GM18868 (cell line): ENCODE data around the gene PRKACA.

ENCODE experiments used
- ATAC-seq: cut with Tn5 transposase; IDR thresholded peaks from one replicate; pipeline ENCODE4 v1.9.1; 2021; ENCODE audit warnings: mild to moderate bottlenecking, moderate library complexity; ENCODE audit not compliant: unreplicated experiment

Gene PRKACA

DNA sequence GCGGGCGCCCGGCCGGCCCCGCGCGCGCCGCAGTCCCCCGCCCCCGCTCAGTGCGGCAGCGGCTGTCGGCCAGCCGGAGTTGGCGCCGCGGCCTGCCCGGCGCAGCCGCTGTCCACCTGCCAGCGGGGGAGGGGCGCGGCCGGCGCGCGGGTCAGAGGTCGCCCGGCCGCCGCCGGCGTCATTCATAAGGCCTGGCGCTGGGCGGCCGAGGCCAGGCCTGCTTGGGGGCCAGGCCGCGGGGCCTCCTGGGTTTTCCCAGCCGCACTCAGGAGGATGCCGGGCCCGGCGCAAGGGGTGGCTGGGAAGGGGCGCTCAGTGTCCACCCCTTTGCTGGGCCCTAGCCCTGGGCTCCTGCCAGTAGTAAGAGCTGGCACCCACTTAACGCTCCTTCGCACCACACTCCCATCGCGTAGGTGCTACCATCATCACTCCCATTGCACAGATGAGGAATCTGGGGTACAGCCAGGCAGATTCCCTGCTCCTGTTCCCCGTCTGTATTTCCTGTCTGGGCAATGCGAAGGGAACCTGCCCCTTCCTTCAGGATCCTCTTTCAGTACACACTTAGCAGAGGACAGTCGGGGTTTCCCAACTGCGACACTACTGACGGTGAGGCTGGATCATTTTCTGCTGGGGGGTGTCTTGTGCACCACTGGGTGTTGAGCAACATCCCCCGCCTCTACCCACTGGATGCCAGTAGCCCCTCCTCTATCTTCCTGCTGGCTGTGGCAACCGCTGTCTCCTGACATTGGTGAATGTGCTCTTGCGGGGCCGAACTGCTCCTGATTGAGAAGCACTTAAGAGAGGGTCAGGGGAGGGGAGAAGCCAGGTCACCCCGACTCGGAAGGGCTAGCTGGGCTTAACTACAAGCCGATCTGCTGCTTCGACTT is 846 bp upstream of the PRKACA start:
- no peak for ATAC-seq

DNA sequence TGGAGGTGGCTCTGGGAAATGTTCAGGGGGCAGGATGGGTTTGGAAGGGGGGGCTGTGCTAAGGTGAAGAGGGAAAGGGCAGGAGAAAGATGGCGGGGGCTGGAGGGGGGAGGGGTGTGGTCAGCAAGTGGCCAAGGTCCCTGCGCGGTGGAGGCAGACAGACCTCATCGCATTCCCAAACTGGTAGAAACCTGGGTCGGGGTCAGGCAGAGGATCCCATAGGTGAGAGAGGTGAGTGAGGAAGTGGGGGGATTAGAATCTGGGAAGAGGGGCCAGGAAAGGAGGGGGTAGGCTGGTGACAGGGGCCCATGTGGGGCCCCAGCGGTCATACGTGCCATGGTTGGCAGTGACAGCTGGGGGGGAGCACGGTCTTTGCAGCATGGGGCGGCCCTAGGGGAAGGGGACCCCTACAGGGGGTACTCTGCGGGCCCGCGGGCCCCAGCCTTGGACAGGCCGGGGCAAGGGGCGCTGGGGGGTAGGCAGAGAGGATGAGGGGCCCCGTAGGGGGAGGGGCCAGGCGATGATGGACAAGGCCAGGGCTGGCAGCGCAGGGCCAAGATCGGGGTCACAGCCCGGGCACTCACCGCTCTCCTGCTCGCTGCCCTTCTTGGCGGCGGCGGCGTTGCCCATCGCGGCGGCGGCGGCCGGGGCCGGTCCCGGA is 514 bp downstream of the PRKACA start:
- peak; percentile 2 for ATAC-seq

DNA sequence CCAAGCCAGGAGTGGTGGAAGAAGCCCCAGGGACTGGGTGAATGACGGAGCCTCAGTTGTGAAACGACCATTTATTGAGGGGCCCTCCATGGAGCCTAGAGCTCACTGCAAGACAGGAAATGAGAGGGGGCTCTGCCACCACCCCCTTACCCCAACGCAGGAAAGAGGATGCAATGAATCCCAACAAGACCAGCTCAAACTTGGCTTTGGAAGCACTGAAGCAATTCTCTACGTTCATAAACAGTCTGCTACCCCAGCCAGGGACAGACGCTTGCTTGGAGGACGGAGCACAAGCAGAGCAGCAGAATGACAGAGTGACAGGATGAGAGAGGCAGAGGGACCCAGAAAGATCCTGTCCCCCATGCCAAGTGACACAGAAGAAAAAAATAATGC is 1.0 kb downstream of the PRKACA start:
- no peak for ATAC-seq

DNA sequence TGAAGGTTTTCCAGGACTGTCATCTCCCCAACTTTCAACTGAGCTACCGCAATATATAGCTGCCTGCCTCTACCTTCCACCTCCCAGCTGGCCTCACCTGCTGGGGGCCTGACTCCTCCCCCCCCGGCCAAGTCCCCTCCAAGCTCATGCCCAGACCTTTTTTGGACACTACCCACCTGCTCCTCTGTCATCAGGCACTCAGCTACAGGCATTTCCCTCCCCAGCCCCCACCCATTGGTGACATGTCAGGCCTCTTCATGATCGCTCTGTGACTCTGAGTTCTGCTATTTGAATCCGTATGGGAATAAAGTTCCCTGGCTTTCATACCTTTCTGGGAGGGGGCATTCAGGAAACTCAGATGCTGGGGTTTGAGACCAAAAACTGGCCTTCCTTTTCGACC is 1.8 kb downstream of the PRKACA start:
- ATAC-seq: no peak

DNA sequence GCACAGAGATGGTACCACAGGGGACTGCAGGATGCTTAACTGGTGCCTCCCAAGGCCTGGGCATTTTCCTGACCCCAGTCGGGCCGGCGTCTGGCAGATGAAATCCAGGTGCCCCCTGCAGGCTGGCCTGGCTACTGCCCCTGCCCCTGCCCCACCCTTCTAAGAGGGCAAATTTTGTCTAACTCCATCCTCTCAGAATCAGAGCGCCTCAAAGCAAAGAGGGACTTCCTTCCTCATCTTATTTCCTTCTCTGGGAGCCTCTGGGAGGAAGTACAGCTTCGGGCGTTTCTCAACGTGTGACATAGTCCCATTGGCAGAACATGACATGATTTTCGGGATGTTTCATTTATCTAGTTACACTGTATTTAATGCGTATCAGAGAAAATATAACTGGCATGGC is 2.7 kb downstream of the PRKACA start:
- ATAC-seq: no peak

DNA sequence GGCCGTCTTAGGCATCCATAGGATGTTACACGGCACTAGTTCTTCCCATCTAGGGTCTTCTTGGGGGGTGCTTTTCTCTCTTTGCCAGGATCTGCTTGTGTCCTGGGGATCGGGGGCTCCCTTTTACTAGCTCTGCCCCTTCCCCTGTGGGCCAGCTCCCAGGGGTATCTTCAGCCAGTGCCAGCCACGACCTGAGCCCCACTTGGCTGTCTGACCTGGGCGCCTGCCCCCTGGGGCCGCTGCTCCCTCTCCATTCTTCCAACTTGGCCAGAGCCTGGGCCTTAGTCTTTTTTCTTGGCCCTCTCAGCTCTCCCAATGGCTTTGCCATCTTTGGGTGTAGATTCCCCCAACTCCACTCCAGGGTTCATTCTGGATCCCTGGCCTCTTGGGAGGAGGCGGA is 3.1 kb downstream of the PRKACA start:
- ATAC-seq: no peak

DNA sequence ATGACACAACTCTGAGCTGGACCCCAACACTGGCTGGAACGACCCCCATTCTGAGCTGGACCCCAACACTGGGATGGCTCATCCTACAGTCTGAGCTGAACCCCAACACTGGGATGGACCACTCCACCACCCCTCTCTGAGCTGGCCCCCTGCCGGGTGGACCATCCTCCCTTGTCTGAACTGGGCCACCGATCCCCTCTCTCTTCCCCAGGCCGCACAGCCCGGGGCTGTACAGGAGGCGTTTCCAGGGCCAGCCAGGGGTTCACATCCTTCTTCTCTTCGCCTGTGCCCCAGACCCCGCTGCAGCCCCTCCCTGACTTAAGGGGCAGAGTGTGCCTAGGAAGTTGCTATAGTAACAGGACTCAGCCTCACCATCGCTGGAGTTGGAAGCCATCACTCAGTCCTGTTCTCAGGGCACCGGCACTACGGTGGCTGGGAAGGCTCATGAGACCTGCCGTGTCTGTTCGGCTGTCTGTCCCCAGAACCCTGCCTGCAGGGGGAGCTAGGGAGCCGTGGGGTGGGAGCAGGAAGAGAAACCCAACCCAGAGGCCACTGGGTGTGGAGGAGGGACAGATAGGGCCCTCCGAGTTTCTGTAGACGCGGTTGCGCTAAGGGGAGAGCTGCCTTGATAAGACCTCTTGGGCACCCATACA is 3.7 kb downstream of the PRKACA start:
- no peak for ATAC-seq

DNA sequence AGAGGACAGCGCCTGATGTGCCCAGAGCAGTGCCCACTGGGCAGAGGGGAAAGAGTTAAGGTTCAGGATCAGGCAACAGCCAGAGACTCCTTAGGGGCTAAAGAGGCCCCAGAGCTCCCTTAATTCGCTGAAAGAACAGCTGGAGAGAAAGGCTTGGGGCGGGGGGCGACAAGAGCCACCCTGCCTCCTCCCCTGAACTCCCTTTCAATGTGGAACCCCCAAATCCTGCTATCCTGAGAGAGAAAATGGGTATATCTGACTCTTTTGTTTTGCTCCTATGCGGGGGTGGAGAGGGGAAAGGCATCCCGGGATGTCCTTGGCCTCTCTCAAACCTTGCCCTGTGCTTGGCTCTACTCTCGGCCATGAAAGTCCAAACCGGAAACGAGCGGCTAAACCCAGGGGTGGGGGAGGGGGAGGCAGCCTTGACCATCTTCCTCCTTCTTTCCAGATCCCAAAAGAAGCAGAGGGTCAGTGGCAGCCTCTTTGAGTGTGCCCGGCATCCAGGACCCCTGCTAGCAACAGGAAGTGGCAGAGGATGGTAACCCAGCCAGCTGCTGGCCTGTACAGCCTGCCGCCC is 4.7 kb downstream of the PRKACA start:
- no peak for ATAC-seq

DNA sequence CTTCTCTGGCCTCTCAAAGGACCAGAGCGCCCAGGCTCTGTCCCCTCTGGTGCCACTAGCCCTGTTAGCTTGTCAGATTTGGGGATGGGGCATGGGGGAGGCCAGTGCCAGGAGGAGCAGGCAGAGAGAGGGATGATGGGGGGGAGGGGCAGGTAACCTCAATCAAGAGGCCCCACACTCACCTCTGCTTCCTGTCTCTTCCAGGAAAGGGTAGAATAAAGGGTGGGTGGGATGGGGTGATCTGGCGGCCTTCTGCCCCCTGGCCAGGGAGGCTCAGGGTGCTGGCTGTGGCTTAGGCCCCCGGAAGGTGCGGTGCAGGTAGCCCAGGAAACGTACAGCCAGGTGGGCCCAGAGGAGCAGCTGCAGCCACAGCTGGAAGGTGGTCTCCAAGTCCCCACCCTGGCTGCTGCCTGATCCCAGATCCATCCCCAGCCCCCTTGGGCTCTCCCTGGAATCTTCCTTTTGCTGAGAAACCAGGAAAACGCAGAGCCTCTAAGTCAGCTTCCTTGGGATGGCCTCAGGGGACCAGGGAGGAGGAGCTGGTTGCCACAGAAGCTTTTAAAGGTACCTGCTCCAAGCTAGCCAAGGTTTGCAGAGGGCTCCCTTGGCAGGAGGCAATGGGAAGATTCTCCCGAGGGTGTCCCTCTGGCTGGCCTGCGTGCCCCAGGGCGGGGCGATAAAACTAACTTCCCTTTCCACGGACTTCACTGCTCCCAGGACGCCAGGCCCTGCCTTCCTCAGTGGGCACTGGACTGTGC is 5.3 kb downstream of the PRKACA start:
- no peak for ATAC-seq

DNA sequence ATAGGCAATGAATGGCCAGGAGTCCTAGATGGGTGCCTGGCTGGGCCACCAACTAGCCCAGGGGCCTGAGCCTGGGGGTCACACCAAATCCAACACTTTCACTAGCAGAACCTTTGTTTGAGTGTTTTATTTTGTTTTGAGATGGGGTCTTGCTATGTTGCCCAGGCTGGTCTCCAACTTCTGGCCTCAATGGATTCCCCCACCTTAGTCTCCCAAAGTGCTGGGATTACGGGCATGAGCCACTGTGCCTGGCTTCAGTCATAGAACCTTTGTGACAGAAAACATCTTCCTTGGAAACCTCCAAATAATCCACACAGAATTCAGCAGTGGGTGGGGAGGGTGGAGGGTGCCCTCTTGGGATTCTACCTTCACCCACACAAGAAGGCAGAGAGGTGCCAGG is 6.1 kb downstream of the PRKACA start:
- ATAC-seq: no peak

DNA sequence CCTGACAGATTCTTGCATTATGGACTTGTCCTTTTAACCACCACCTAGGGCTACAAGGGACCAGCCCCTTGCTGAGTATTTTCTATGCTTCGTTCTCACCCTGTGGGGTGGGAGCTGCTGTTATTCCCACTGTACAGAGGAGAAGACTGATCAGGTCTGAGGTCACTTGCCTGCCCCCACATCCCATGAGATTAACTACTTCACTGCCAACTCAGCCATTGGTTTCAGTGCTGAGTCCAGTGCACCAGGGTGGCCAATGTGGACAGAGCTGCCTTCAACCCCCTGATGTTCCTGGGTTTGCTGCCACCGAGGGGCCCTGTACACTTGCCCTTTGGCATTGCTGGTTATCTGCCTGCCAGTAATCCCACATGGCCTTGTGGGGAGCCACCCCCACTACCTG is 6.9 kb downstream of the PRKACA start:
- ATAC-seq: no peak

DNA sequence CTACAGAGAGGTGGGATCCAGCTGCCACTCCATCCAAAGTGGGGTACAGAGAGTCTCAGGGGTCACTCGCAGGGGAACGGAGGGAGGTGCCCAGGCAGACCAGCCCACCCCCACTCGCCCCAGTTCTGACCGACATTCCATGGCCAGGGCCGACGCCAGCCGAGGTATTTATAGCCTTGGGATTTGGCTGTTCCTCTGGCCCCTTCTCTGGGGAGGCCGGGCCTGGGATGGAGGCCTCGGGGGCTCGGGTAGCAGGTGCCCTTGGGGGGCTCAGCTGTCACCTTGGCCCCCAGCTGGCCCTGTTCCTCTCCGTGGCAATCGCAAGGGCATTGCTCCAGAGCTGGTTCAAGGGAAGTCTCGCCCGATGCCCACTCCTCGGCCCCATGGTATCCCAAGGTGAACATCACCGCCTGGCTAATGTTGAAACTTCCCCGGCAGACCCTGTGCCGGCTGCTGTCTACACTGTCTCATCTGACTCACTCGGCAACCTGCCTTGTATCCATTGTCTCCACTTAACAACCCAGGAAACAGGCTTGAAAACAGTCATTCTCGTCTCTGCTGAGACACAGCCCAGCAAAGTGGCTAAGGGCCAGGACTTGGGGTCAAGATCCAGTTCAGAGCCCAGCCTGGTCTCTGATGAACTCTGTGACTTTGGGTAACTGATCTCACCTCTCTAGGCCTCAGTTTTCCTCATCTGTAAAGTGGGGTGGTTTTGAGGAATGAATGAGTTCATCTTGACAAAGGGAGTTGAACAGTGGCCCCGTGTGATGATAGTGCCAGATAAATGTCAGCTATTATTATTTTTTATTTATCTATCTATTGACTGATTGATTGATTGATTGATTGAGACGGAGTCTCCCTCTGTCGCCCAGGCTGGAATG is 9.7 kb downstream of the PRKACA start:
- no peak for ATAC-seq

DNA sequence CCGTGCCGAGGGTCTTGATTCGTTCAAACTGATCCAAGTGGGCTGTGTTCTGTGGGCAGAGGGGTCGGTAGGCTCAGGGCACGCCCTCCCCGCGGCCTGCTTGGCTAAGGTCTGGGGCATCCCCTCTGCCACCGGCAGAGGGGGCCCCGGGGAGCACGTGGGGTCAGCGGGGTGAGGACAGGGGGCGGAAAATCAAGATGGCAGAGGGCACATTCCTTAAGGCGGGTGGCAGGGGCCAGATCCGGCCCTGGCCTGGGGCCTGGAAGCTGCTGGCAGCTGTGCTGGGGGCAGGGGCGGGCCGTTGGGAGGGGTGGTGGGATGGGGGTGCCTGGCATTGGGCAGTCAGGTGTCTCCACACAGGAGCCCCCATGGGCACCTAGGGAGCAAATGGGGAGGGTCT is 10.7 kb downstream of the PRKACA start:
- ATAC-seq: no peak

DNA sequence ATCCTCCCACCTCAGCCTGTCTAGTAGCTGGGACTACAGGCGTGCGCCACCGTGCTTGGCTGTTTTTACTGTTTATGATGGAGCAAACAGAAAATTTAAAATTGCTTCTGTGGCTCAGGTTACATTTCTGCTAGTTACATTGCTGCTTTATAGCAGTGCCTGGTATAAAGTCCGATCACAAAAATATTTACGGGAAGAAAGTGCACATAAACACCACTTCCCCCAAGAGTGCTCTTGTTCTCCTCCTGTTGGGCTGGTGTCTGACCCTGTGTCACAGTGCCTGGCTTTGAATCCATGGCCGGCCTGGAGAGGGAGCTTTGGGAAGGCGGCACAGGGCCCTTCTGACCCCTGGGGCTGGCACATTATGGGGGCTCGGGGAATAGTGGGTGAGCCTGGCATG is 11.9 kb downstream of the PRKACA start:
- ATAC-seq: no peak

DNA sequence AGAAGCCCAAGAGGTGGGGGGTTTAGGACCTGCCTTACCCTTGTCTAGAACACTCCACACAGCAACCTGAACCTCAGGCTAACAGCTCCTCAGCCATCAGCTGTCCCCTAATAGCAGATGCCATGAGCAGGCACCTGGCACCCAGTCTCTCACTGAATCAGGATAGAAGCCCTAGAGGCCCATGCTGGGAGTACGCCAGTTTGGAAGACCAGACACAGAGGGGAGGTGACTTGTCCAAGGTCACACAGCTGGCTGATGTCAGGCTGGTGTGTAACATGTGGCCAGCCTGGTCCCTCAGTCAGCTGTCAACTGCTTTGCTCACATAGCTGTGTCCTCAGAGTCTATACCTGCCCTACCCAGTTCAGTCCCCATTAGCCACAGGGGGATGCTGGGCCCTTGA is 14.3 kb downstream of the PRKACA start:
- ATAC-seq: no peak

DNA sequence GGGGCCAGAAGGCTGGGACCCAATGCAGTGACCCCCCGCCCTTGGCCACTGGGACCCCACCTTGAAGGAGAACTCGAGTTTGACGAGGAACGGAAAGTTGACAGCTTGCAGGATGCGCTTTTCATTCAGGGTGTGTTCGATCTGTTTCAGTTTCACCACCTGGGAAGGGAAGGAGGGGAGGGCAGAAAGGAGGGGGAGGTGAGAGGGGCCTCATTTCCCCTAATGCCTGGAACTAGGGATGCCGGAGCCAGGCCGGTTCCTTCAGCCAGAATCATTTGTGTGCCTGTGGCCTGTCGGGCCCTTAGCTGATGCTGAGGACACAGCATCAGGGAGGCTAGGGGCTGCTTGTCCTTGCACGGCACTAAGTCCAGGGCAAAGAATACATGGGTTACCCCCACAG is 14.8 kb downstream of the PRKACA start:
- no peak for ATAC-seq

DNA sequence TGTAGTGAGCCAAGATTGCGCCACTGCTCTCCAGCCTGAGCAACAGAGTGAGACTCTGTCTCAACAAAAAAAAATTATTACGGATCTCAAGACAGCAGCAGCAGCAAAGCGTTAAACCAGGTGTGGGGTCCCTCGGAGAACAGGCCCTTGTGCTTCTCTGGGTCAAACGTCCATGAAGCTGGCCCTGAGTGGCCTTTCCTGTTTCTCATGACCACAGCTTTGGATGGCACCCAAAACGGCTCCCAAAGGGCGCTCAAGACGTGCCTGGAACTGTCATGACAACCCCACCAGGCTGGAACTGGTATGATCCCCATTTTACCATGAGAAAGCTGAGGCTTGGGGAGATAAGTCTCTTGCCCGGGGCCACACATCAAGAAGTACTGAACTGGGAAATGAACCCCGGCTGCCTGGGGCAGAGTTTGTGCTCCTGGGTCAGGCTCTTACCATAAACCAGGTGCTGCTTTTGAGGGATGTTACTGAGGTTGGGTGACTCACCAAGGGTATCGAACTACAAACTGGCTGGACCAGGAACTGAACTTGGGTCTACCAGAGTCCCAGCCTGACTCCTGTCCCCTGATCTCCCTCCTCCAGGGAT is 15.4 kb downstream of the PRKACA start:
- ATAC-seq: no peak

DNA sequence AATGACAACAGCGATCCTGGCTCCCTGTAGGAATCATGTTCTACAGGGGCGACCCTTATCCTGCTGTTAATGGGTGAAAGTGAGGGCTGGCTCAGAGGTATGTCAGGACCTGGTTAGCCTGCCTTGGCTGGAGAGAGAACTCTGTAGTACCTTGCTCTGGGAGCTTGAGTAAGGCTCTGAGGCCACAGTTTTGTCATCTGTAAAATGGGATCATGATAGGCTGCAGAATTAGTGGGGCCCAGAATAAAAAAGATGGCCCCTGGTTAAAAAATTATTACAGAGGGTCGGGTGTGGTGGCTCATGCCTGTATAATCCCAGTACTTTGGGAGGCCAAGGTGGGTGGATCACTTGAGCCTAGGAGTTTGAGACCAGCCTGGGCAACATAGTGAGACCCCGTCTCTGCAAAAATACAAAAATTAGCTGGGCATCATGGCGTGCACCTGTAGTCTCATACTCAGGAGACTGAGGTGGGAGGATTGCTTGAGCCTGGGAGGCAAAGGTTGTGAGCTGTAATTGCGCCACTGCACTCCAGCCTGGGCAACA is 16.5 kb downstream of the PRKACA start:
- ATAC-seq: no peak

DNA sequence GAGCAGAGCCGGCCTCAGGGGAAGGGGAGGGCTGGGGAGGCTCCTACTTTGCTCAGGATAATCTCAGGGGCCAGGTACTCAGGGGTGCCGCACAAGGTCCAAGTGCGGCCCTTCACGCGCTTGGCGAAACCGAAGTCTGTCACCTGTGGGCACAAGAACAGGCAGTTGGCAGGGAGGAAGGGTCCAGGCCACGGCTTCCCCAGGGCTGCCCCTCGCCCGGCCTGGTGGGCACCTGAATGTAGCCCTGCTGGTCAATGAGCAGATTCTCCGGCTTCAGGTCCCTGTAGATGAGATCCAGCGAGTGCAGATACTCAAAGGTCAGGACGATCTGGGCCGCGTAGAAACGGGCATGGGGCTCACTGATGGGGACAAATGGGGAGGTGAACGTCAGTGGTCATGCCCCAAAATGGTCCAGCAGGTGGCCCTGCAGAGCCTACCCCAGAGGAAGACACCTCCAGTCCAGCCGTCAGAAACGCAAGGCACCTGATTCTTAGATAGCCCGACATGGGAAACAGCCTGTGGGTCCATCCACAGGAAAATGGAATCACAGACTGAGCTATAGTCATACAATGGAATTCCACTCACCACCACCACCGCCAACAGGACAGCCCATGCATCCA is 19.9 kb downstream of the PRKACA start:
- ATAC-seq: no peak
